GM19468 (cell line): ENCODE data around the gene TMEM9.
"Not testable (repeated sequence)": the region's sequence is repeated elsewhere in the genome, so short reads cannot be mapped to it uniquely, and the experiment has no call there.

Experiments
- ATAC-seq: cut with Tn5 transposase; IDR thresholded peaks from one replicate; pipeline ENCODE4 v1.9.1; 2021; ENCODE audit warnings: mild to moderate bottlenecking, moderate library complexity, moderate number of reproducible peaks; ENCODE audit not compliant: unreplicated experiment; ENCODE audit errors: extremely low read depth

TMEM9 gene

DNA sequence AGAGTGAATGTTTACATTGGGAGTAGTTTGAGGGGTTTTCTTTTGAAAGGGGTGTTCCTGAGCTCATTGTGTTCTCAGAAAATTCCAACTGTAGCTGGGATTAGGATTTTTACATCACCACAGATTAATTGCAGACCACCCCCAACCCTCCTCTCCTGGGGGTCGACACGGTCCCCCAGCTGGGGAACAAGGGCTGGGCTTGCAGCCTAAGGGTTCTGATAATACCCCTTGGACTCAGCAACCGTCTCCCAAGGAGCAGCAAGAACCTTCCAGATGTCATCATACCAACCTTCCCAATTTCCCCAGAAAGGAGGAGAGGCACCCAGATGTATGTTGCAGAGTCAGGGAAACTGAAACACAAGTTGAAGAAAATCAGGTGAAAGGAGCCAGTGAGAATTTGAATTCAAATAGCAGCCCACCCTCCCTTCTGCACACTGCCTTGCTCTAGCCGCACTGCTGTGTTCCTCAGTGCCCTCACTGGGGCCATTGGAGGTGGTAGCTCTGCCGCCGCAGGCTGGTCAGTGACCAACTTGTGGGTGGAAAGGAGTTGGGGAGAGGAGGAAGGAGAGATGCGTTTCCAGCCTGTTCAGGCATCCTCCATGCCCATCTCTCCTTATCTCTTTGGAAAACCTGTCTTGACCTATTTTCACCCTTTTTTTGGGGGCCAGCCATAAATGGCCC is 21.7 kb upstream of the TMEM9 start:
- ATAC-seq = no peak

DNA sequence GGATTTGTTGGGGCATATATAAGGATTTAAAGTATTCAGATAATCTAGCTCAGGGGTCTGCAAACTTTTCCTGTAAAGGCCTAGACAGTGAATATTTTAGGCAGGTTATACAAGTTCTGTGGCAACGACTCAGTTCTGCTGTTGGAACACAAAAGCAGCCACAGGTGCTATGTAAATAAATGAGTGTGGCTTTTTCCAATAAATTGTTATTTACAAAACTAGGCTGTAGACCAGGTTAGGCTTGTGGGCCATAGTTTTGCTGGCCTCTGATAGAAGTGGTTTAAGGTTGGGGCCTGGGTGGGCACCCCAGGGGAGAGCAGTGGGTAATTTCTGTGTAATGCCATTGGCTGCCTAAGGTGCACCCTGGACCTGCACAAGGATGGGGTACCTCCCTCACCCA is 19.5 kb upstream of the TMEM9 start:
- ATAC-seq = no peak

- no peak for ATAC-seq
Measured at GRCh38 chr1:201172999-201173610, 18.8 kb upstream of the TMEM9 start.

DNA sequence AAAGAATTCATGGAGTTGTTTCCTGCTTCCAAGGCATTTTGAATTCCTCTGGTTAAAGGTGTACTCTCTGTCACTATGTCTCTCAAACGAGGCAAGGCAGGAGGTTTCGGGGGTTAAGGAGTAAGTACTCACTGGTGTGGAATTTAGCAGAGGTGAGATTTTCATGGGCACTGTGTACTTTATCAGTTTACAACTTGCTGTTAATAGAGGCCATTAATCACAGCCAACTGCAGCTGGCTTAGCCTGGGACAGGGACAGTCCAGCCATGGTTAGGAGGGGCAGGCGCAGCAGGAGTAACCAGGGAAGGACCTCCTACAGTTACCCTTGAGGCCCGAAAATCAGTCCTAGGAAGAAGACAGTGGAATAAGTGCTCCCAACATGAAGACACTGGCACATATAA is 18.1 kb upstream of the TMEM9 start:
- no peak for ATAC-seq

DNA sequence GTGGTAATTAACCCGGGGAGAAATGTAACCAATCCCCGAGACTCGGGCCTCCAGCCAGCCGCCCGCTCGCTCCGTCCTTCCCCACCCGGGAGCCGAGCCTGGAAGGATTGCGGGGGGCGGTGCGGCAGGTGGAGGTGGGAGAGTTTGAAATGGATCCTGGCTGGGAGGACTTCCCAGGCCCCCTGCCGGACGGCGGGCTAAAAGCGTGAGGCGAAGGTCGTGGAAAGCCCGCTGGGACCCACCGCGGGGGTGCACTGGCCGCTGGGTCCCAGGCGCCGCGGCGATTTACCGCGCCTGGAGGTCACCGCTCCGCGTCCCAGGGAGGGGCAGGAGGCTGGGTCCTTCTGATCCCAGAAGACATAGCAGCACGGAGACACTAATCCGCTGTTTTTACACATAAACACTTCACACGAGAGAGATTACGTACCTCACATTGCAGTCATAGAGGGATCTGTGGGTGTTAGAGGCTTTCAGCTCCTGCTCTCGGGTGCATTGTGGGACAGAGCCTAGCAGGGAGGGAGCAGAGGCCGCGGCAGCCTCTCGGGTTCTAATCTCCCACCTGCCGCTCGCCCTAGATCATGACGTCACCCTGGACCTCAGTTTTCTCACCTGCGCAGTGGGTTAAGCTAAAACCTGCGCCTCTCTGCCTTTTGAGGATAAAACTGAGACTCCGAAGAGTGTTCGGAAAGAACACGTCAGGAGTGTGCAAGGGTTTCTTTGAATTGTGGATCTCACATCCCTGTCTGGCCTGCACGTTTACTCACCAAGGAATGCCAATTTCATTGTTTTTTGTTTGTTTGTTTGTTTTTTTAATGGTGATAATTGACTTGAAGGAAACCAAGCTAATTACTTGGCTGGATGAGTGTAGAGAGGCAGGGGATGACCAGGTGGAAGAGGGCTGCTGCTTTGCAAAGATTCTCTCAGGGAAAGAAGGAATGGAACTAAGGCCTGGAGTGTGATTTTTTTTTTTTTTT is 17.1 kb upstream of the TMEM9 start:
- ATAC-seq = peak; percentile 20

DNA sequence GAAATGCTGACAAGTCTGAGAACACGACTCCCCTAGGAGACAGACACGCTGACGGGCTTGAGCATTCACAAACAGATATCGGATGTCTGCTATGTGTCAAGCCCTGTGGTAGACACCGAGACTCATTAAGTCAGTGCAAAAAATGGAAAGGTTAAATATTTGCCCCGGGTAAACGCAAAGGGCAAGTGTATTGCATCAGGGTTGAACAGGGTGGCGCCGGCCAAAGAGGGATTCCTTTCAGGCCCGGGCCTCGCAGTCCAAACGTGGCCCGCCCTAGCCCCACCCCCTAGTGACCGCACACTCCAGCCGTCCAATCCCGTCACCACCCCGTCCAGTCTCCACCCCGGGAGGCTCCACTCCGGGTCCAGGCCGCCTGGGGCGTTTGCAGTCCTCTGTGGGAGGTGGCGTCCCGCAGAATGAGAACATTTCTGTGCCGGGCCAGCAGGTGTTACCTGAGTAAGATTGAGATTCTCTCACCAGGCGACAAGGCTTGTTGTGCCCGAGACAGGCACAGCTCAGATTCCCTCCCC is 16.3 kb upstream of the TMEM9 start:
- ATAC-seq = peak; percentile 88

- no peak for ATAC-seq
Measured at GRCh38 chr1:201169971-201170532, 15.8 kb upstream of the TMEM9 start.

DNA sequence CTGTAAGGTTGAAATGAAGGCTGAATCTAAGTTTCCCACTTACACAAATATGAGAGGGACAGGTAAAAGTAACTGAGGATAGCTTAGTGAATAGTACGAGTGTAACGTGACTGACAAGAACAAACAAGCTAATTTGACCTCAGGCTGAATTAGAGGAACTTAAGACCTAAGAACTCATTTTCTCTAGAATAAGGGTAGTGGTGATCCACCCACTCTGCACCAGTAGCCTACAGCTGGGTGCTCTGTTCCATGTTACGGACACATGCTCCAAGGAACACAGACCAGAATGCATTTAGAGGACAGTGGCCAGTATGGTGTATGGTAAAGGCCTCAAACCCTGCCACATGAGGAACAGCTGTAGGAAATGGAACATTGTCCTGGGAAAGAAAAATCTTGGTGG is 14.9 kb upstream of the TMEM9 start:
- ATAC-seq = no peak

- ATAC-seq = no peak
Measured at GRCh38 chr1:201167041-201167991, 13.0 kb upstream of the TMEM9 start.

DNA sequence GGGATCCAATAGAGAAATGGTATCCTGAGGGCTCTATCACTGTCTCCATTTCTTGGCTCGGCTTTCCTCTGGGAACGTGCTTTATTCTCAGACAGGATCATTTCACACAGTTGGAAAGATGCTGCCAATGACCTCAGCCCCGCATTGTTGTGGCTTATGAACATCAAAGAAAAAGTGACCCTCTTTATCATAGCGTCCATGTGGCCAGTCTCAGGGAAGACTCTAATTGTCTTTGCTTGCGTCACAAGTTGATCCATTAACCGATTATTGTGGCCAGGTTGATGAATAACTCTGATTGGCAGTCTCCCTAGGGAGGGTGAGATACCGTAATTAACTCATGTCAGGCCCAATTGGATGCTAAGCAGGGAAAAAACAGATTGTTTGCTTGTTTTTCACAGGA is 10.4 kb upstream of the TMEM9 start:
- no peak for ATAC-seq

GRCh38 chr1:201163707-201164106 is 9.4 kb upstream of the TMEM9 start:
- no peak for ATAC-seq

DNA sequence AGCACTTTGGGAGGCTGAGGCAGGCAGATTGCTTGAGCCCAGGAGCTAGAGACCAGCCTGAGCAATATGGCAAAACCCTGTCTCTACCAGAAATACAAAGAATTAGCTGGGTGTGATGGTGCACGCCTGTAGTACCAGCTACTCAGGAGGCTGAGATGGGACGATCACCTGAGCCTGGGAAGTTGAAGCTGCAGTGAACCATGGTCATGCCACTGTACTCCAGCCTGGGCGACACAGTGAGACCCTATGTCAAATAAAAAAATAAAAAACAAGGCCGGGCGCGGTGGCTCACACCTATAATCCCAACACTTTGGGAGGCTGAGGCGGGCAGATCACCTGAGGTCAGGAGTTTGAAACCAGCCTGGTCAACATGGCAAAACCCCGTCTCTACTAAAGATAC is 8.8 kb upstream of the TMEM9 start:
- ATAC-seq = not testable (repeated sequence)

- no peak for ATAC-seq
Measured at GRCh38 chr1:201157949-201158348, 3.7 kb upstream of the TMEM9 start.

GRCh38 chr1:201156819-201157218 is 2.5 kb upstream of the TMEM9 start:
- ATAC-seq = no peak

DNA sequence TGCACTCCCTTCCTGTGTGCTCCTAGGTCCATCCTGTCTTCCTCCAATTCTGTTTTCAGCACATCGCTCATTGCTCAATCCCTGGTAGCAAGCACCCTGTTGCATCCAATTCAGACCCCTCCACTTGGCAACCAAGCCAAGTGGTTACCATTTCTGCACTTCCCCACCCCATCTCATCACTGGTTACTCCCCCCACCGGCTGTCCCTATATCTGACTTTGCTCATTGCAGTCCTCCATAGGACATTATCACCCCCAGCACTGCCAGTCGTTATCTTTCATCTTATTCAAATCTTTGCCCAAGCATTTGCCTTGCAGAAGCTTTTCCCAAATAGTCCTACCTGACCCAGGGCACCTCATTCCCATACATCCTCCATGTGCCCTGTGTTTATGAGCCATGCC is 2.1 kb upstream of the TMEM9 start:
- no peak for ATAC-seq

DNA sequence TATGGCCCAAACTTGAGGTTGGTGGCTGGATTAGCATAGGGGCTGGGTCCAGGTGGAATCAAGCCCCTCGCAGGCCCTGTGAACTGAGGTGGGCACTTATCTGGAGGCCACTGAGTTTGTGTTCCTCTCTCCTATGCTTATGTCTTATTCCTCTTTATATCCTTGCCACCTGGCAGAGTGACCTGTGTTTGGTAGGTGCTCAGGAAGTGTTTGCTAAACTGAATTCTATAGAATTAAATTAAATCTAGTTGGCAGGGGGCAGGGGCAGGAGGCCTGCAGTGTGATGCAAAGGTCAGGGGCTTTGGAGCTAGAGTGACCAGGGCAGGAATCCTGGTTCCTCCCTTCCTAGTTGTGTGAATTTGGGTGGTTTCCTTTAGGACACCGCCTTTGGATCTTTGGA is 1.1 kb upstream of the TMEM9 start:
- ATAC-seq = no peak

GRCh38 chr1:201153474-201154388 is 543 bp downstream of the TMEM9 start:
- ATAC-seq = peak; percentile 14

DNA sequence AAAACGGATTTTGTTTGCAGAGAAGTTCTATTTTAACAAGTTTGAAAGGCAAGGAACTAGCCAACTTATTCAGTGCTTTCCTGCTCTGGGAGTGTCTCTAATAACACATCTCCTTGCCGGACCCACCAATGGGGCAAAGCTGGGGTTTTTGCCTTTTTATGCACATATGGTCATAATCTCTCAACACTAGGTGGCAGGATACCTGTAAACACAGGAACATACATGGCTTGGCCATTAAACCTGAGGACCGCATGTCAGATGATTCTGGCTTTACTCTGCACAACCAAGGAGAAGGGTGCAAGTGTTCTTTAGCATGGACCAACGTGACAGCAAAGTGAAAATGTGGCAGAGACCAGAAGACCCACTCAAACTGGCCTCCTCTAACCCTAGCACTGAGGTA is 4.9 kb downstream of the TMEM9 start:
- no peak for ATAC-seq
